ENCODE results near the gene EPHA8. TPM values are rescaled to one million over a fixed set of nuclear protein-coding genes. Genes with fewer than 3 reads are reported as not detected.

The EPHA8 gene
- total RNA-seq, 1 donor from 2014 or later = not detected

GRCh38 chr1:22535399-22535798 lies 27.9 kb upstream of the EPHA8 start:
- DNase-seq (ENCODE audit: low read depth in 2 of 2) = no peak

- DNase-seq (ENCODE audit: low read depth in 2 of 2) = no peak
Measured at GRCh38 chr1:22536506-22536905, 26.8 kb upstream of the EPHA8 start.

- no peak for DNase-seq (ENCODE audit: low read depth in 2 of 2)
Measured at GRCh38 chr1:22537441-22538139, 25.7 kb upstream of the EPHA8 start.

DNA sequence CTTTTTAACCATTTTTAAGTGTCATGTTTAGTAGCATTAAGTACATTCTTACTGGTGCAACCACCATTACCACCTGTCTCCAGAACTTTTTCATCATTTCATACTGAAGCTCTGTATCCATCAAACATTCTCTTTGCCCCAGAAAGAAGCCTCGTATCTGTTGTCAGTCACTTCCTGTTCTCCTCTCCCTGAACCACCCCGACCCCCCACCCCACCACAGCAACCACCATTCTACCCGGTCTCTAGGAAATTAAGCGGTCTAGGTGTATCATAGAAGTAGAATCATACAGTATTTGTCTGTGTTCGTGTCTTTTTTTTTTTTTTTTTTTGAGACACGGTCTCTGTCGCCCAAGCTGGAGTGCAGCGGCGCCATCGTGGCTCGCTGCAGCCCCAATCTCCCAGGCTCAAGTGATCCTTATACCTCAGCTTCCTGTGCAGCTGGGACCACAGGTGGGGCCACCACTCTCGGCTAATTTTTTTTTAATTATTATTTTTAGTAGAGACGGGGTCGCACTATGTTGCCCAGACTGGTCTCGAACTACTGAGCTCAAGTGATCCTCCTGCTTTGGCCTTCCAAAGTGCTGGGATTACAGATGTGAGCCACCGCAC lies 23.7 kb upstream of the EPHA8 start:
- DNase-seq (ENCODE audit: low read depth in 2 of 2) = no peak

- DNase-seq (ENCODE audit: low read depth in 2 of 2) = no peak
Measured at GRCh38 chr1:22540337-22540736, 23.0 kb upstream of the EPHA8 start.

DNA sequence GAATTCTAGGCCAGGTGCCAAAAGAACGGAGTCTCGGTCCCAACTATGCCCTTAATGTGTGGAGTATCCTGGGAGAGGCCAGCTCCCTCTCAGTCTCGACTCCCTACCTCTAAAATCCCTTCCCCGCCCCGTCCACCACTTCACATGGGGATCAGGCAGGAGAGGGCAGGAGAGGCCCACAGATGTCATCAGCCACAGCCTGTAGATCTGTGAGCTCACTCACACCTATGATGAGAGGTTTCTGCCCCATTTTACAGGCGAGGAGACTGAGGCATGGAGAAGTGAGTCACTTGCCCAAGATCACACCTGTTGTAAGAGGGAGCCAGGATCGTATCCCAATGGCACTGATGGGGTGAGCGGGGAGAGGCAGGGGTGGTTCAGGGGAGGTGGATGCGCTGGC lies 20.4 kb upstream of the EPHA8 start:
- no peak for DNase-seq (ENCODE audit: low read depth in 2 of 2)

DNA sequence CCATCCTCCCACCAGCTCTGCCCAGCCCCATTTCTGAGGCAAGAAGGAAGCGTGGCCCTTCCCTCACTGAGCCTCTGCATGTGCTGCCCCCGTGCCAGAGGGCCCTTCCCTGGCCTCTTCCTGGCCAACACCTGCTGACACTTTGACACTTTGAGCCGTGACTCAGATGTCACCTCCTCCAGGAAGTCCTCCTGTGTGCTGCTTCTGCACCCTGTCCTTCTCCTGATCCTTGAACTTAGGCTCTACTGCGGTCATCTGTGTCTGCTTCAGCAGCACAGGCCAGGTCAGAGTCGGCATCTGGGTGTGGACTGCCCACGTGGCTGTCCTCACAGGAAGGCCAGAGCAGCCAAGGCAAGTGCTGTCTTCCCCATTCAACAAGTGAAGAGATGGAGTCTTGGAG lies 19.6 kb upstream of the EPHA8 start:
- no peak for DNase-seq (ENCODE audit: low read depth in 2 of 2)

DNA sequence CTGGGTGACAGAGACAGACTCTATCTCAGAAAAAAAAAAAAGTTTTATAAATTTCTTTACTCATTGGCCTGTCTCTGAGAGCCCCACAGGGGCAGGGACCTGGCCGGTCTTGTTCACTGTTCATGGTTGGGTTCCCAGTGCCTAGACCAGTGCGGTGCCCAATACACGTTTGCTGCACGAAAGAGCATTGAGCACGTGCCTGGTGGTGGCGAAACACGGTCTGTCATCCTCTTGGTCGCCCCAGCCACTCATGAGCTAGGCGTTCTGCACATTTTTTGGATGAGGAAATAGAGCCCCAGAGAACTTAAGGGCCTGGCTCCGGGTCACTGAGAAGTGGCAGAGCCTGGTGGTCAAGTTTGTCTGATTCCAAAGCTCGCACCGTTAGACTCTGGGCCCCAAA lies 18.7 kb upstream of the EPHA8 start:
- no peak for DNase-seq (ENCODE audit: low read depth in 2 of 2)

DNA sequence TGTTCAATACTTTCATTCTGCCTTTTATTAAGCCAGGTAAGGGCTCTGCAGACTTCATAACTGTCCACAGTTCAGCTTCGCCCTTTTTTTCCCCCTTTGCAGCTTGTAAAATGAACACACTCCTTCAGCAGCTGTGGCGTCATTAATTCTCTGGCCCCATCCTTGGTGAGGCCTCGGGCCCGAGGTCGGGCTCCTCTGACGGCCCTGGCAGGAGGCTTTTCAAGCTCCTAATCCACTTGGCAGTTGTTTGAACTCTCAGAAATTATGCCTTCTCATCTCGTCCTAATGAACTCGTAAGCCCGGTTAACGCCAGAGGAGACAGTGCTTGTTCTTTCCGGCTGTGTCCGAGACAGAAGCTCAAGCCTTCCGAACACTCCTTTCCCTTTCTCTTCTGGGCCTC lies 18.1 kb upstream of the EPHA8 start:
- DNase-seq (ENCODE audit: low read depth in 2 of 2) = no peak

GRCh38 chr1:22547186-22547817 lies 16.0 kb upstream of the EPHA8 start:
- DNase-seq (ENCODE audit: low read depth in 2 of 2) = no peak

DNA sequence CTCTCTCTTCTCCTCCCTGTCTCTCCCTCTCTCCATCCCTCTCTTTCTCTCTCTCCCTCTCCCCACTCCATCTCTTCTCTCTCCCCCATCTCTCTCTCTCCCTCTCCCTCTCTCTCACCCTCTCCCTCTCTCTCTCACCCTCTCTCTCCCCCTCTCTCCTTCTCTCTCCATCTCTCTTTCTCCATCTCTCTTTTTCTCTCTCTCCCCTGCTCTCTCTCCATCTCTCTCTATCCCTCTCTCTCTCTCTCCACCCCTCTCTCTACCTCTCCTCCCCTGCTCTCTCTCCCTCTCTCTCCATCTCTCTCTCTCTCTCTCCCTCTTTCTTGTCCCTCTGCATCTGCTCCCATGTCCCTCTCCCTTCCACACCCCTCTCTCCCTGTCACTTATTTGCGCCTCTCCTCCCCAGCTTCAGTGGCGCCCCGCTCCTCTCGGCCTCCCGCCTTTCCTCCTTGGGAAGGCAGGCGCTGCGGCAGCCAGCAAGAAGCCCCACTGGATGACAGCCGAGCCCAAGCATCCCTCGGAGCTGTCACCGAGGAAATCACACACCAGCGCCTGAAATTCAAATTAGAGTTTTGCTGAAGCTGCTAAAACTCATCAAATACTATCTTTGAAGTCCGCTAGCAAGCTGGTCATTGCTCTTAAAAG lies 15.3 kb upstream of the EPHA8 start:
- DNase-seq (ENCODE audit: low read depth in 2 of 2) = no peak

DNA sequence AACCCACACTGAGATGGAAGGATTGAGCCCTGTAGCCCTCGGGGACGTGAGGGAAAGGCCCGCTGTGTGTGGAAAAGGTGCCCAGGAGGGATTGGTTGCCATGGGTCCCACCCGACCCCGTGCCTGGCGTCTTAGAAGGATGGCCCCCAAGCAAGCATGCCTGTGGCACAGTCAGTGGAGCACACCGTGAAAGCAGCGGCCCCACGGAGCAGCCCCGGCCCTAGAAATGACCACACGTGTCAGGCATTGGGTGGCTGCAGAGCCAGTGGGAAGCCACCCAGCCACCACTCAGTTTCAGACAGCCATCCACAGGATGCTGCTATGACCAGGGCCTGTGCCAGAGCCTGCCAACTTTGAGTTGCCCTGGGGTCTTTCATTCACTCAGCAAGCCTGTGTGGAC lies 13.3 kb upstream of the EPHA8 start:
- DNase-seq (ENCODE audit: low read depth in 2 of 2) = no peak

DNA sequence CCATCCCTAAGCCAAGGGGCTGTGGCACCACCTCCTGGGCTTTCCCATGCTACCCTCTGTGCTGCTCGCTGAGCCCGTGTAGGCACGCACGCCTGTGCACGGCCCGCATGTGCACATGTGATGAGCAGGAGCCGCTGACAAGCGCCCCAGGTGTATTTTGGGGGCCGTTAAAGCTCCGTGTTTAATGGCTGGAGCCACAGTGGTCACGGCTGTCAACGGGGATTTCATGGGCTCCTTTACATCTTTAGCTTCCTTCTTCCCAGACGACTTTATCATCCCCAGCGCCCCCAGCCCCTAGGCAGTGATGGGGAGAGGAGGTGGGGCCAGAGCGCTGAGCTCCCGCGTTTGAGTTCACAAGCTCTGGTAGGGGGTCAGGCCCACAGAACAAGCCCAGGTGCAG lies 11.7 kb upstream of the EPHA8 start:
- no peak for DNase-seq (ENCODE audit: low read depth in 2 of 2)

DNA sequence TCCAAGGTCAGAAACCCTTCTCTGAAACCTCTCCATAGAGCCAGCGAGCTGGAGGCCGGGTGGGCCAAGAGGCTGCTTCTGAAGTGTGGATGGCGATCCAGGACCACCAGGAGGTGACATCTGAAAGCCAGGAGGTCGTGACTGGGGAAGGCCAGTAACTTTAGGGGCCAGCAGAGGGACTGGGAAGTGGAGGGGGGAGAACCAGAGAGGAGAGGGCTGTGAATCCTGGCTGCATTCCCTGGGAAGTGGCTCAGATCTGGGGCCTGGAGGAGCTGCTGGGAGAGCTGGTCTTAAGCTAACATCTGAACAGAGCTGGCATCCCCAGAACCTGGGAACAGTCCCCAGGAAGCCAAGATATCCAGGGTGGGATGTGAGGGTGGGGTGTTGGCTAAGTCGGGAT lies 11.3 kb upstream of the EPHA8 start:
- no peak for DNase-seq (ENCODE audit: low read depth in 2 of 2)

DNA sequence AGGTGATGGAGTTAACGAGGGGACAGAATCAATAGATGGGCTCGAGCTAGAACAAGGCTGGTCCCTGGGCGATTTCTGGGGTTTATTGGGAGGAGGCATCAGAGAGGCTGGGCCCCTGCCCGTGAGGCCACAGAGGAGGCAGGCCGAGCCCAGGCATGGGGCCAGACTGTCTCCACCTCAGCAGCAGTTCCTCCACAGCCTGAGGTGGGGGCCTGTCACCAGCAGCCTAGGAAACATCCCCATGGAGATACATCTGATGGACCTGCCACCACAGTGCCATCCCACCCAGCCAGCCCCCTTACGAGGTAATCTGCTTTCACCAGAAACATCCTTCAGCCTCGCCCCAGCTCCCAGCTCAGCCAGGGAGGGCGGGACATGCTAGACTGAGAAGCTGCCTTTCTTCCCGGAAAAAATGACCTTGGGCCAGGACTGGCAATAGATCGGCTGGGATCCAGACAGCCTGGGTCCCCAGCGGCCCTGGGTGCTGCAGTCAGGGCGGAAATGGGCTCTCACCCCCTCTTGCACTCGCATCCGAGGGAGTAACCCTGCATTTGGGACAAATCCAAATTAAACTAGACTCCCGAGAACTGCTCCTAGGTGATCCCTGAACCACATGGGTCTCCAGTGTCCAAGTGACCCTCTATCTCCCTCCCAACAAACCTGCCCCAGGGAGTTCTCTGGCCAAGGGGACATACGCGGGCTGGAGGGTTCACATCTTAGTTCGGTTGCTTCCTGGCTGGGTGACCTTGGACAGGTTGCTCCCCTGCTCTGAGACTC lies 10.0 kb upstream of the EPHA8 start:
- no peak for DNase-seq (ENCODE audit: low read depth in 2 of 2)

GRCh38 chr1:22553991-22554522 lies 9.2 kb upstream of the EPHA8 start:
- no peak for DNase-seq (ENCODE audit: low read depth in 2 of 2)

DNA sequence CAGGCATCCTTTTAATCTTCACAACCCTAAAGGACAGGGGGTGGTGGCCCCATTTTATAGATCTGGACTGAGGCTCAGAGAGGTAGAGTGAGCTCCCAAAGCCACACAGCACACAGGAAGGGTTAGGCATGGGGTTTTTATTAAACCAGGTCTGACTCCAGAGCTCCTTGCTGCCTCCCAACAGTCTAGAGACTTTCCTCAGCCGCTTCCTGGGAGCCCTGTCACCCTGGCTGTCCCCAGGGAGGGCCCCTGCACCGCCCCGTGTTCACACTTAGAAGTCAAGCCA lies 8.0 kb upstream of the EPHA8 start:
- DNase-seq (ENCODE audit: low read depth in 2 of 2) = no peak

DNA sequence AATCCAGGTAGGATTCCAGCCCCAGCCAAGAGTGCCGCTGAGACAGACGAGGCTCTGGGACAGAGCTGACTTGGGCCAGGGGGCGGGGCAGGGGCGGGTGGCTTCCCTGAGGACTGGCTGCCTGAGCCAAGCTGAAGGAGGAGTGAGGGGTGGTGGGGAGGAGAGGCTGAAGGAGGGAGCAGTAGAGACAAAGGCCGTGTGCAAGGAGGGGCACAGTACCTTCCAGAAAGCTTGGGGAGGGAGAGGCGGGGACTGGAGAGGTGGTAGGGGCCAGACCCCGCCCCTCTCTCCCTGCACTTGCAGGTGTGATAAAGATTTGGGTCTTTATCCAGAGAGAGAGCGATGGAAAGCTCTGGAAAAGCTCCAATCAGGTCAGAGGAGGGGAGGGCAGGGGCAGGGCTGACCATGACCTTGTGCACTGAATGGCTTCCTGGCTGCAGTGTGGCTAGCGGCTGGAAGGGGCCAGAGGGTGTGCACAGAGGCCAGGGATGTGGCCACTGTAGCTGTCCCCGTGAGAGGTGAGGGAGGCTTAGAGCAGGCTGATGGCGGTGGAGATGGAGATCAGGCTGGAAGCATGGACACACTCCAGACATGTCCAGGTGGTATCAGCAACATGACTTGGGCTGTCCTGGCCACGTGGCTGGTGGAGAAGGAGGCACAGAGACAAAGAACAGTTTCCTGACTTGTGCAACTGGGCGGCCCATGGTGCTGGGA lies 6.7 kb upstream of the EPHA8 start:
- no peak for DNase-seq (ENCODE audit: low read depth in 2 of 2)

DNA sequence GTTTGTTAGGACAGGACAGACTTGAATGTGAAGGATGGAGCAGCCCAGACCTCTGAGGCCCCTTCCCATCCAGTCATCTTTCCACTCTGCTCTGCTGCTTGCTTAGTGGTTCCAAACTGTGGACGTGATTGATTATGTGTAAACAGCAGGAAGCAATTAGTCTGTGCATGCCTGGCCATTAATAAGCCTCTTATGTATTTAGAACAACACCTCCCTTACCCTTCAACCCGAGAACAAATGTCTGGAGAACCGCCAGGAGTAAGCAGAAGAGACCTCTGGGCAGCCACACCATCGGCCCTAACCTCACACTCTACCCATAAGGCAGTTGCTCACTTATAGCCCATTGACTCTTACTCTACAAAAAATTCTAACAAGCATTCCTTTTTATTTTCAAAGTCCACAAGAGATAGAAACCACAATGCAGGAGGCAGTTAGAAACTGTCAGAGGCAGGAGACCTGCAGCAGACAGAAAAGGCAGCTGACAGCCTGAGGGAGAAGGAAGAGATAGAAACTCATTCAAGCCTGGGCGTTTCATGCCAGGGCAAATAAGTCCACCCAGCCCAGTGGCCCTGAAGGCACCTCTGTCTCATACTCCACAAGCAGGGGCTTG lies 5.8 kb upstream of the EPHA8 start:
- no peak for DNase-seq (ENCODE audit: low read depth in 2 of 2)

- DNase-seq (ENCODE audit: low read depth in 2 of 2) = no peak
Measured at GRCh38 chr1:22563671-22564602, 648 bp downstream of the EPHA8 start.
